ENCODE measurements around the gene ACTG2. TPM values are rescaled to one million over a fixed set of nuclear protein-coding genes. Genes with fewer than 3 reads are reported as not detected.

Gene ACTG2
- total RNA-seq, 1 donor from 2014 or later: 0.32 TPM

DNA sequence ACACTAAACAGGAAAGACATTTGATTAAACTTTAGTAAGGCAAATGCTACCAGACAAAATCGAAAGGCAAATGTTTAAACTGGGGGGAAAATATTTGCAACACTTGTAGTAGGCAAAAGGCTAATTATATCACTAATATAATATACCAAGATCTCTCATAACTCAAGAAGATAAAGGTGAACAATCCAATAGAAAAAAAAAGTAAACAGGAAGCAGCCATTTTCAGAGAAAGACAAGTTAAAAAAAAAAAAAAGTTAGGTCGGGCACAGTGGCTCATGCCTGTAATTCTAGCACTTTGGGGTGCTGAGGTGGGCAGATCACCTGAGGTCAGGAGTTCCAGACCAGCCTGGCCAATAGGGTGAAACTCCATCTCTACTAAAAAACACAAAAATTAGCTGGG lies 4.4 kb upstream of the ACTG2 start:
- Histone ChIP-seq H3K4me3 (no peak overlapping the region), H2AFZ (replicated peaks) (no peak overlapping the region), H4K20me1 (ENCODE audit: low read depth) (no peaks in the 10 kb centered on the region), H3K9ac (no peak overlapping the region), H3F3A (ENCODE audit: low read depth) (no peaks in the 10 kb centered on the region), H3K27me3 (no peaks in the 10 kb centered on the region), H3K36me3 (no peaks in the 10 kb centered on the region), H3K4me1 (no peaks in the 10 kb centered on the region), H3K27ac (no peak overlapping the region), H3K9me3 (ENCODE audit: low read depth) (no peaks in the 10 kb centered on the region), H3K79me2 (ENCODE audit: low read depth) (no peaks in the 10 kb centered on the region), H3K4me2 (no peak overlapping the region)
- TF ChIP-seq CTCF (IDR thresholded peaks at IDR 0.05) (no peak), EZH2phosphoT487 (IDR thresholded peaks at IDR 0.05) (no peak), EZH2 (IDR thresholded peaks at IDR 0.05) (no peak)
- no peaks in the 10 kb centered on the region for H3K4me1 Mint-ChIP-seq
- H3K27me3 Mint-ChIP-seq (ENCODE audit: insufficient read depth, low read depth): peaks cover 4% of the 10 kb centered on the region
- H3K27ac Mint-ChIP-seq: no peak overlapping the region
- H3K36me3 Mint-ChIP-seq: no peaks in the 10 kb centered on the region
- no peak overlapping the region for H3K4me3 Mint-ChIP-seq
- DNase-seq (ENCODE audit: low spot score): no peak
- no peaks in the 10 kb centered on the region for H3K9me3 Mint-ChIP-seq

GRCh38 chr2:73889206-73889605 lies 3.6 kb upstream of the ACTG2 start:
- no peak overlapping the region for H3K27ac Mint-ChIP-seq
- Histone ChIP-seq H3K27ac (no peak overlapping the region), H3F3A (ENCODE audit: low read depth) (no peaks in the 10 kb centered on the region), H4K20me1 (ENCODE audit: low read depth) (no peaks in the 10 kb centered on the region), H2AFZ (replicated peaks) (no peak overlapping the region), H3K36me3 (no peaks in the 10 kb centered on the region), H3K4me1 (no peaks in the 10 kb centered on the region), H3K4me3 (no peak overlapping the region), H3K9ac (no peak overlapping the region), H3K79me2 (ENCODE audit: low read depth) (no peaks in the 10 kb centered on the region), H3K4me2 (no peak overlapping the region), H3K9me3 (ENCODE audit: low read depth) (no peaks in the 10 kb centered on the region), H3K27me3 (no peaks in the 10 kb centered on the region)
- H3K4me1 Mint-ChIP-seq: no peaks in the 10 kb centered on the region
- H3K27me3 Mint-ChIP-seq (ENCODE audit: insufficient read depth, low read depth): peaks cover 4% of the 10 kb centered on the region
- TF ChIP-seq EZH2phosphoT487 (IDR thresholded peaks at IDR 0.05): no peak
- TF ChIP-seq CTCF (IDR thresholded peaks at IDR 0.05): no peak
- no peak for TF ChIP-seq EZH2 (IDR thresholded peaks at IDR 0.05)
- no peak for DNase-seq (ENCODE audit: low spot score)
- H3K9me3 Mint-ChIP-seq: no peaks in the 10 kb centered on the region
- H3K36me3 Mint-ChIP-seq: no peaks in the 10 kb centered on the region
- no peak overlapping the region for H3K4me3 Mint-ChIP-seq

DNA sequence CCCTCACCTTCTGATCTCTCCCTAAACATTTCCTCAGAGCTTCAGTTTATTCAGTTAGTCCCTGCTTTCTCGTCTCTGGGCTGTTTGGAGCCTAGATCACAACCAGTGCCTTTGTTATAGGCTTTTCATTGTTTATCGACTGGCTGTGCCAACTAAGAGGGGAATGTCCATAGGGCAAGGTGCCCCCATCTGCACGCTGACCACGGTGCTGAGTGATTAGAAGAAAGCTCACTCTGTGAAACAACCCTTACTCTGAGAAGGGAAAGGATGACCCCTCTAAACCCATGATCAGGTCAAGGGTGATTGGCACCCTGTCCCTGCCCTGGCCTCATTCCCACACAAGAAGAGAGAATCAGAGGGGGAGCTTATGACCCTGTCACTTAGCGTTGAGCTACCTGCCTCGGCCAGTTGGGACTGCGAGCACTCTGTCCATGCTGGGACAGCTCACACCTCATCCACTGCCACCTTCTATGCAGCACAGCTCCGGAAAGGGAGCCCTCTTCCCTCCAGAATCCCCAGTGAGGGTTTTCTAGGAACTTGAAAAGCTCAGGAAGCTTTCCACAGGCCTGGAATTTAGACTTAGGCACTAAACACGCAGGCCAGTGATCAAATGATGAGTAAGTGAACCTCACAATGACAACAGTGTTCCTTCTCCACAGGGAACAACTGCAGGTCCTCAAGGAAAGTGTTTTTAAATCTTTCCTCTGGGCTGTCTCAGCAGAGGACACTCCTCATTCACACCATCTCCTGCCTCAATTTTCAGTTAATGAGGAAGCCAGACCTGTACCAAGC lies 2.3 kb upstream of the ACTG2 start:
- Histone ChIP-seq H3K9me3 (ENCODE audit: low read depth) (no peaks in the 10 kb centered on the region), H3K9ac (no peak overlapping the region), H3K4me3 (no peak overlapping the region), H4K20me1 (ENCODE audit: low read depth) (no peaks in the 10 kb centered on the region), H3F3A (ENCODE audit: low read depth) (no peaks in the 10 kb centered on the region), H3K27me3 (no peaks in the 10 kb centered on the region), H3K4me2 (no peak overlapping the region), H3K27ac (no peak overlapping the region), H3K4me1 (no peaks in the 10 kb centered on the region), H3K36me3 (no peaks in the 10 kb centered on the region), H3K79me2 (ENCODE audit: low read depth) (no peaks in the 10 kb centered on the region), H2AFZ (replicated peaks) (no peak overlapping the region)
- H3K36me3 Mint-ChIP-seq: no peaks in the 10 kb centered on the region
- TF ChIP-seq EZH2phosphoT487 (IDR thresholded peaks at IDR 0.05) (no peak), CTCF (IDR thresholded peaks at IDR 0.05) (no peak), EZH2 (IDR thresholded peaks at IDR 0.05) (no peak)
- DNase-seq (ENCODE audit: low spot score): no peak
- no peak overlapping the region for H3K27ac Mint-ChIP-seq
- H3K9me3 Mint-ChIP-seq: no peaks in the 10 kb centered on the region
- no peaks in the 10 kb centered on the region for H3K4me1 Mint-ChIP-seq
- H3K4me3 Mint-ChIP-seq: no peak overlapping the region
- peaks cover 4% of the 10 kb centered on the region for H3K27me3 Mint-ChIP-seq (ENCODE audit: insufficient read depth, low read depth)
